T-helper 2 cell treated with Interferon-gamma antibody and Interleukin-4, amounts not matched to agents 100 ng/mL and 5 ng/mL, for 36 hours (primary cell): Measurements from ENCODE around the gene PCDHGA1. TPM values are rescaled to one million over a fixed set of nuclear protein-coding genes. Genes with fewer than 3 reads are reported as not detected.
"Not testable (repeated sequence)": the region's sequence is repeated elsewhere in the genome, so short reads cannot be mapped to it uniquely, and the experiment has no call there.

Source experiments
- intact Hi-C: fragments of 100-400 bp; cut with micrococcal nuclease; formaldehyde crosslinking; loops from one replicate; pipeline ENCODE4 v1.15.1; 2023
- total RNA-seq: library from RNA; stranded (reverse); gene quantifications from 2 replicates; pipeline ENCODE4 v1.2.3, GENCODE V29; 2022

Gene PCDHGA1
- total RNA-seq, 1 donor from 2014 or later = 0.09 TPM

DNA sequence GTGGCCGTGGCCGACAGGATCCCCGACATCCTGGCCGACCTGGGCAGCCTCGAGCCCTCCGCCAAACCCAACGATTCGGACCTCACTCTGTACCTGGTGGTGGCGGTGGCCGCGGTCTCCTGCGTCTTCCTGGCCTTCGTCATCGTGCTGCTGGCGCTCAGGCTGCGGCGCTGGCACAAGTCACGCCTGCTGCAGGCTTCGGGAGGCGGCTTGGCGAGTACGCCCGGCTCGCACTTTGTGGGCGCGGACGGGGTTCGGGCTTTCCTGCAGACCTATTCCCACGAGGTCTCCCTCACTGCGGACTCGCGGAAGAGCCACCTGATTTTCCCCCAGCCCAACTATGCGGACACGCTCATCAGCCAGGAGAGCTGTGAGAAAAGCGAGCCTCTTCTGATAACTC lies 15.7 kb downstream of the PCDHGA1 start:
- intact Hi-C loops = not testable (repeated sequence)

DNA sequence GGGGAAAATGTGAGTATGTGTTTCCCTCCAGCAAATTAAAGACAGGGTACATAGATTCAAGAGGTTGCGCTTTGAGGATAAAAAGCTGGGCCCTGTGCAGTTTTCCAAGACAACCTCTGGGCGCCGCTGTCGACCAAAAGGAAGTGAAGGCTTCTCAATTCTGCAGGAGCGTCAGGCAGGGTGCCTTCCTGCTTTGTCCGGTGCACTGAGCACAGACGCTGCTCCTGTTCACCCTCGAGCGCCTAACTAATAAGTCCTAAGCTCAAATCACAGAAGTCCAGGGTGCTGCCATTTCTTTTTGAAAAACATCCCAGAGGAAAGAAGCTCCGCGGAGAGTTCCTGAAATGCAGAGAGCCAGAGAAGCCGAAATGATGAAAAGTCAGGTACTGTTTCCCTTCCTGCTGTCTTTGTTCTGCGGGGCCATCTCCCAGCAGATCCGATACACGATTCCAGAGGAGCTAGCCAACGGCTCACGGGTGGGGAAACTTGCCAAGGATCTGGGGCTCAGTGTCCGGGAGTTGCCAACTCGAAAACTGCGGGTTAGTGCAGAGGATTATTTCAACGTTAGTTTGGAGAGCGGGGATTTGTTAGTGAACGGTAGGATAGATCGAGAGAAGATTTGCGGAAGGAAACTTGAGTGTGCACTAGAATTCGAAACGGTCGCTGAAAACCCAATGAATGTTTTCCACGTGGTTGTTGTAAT lies 19.8 kb downstream of the PCDHGA1 start, which contains the start of gene PCDHGB1:
PCDHGB1 (plus strand) TSS at position 183 of the 703 bp plus-strand sequence; CDS start at position 345, 162 bp downstream.
- intact Hi-C loops = no loop called here

DNA sequence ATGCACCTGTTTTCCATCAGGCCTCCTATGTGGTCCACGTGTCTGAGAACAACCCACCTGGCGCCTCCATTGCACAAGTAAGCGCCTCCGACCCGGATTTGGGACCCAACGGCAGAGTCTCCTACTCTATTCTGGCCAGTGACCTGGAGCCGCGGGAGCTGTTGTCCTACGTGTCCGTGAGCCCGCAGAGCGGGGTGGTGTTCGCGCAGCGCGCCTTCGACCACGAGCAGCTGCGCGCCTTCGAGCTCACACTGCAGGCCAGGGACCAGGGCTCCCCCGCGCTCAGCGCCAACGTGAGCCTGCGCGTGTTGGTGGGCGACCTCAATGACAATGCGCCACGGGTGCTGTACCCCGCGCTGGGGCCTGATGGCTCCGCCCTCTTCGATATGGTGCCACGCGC lies 21.3 kb downstream of the PCDHGA1 start:
- intact Hi-C loops = no loop called here

DNA sequence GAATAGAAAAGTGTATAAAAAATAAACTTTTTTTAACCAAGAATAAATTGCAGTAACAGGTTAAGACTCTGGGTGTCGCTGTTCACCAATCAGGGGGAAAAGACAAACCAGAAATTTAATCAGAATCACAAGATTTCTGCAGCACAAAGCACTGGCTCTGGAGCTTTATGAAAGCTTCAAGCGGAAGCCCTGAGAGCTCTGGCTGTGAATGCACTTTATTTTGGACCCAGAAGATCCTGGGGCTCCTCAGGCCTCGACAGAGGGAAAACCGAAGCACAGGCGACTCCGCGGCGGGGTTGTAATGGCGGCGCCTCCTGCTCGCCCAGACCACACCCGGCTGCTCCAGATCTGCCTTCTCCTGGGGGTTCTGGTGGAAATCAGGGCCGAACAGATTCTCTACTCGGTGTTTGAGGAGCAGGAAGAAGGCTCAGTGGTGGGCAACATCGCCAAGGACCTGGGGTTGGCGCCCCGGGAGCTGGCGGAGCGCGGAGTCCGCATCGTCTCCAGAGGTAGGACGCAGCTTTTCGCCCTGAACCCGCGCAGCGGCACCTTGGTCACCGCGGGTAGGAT lies 24.7 kb downstream of the PCDHGA1 start, which contains the start of gene PCDHGA4:
PCDHGA4 (plus strand) TSS at position 122 of the 570 bp plus-strand sequence; CDS start at position 209, 87 bp downstream.
- intact Hi-C loops = no loop called here

DNA sequence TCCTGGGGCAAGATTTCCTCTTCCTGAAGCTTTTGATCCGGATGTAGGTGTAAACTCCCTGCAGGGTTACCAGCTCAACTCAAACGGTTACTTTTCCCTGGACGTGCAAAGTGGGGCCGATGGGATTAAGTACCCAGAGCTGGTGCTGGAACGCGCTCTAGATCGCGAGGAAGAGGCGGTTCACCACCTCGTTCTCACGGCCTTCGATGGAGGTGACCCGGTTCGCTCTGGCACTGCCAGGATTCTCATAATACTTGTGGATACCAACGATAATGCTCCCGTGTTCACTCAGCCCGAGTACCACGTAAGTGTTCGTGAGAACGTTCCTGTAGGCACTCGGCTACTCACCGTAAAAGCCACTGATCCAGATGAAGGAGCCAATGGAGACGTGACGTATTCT lies 25.3 kb downstream of the PCDHGA1 start:
- intact Hi-C loops = no loop called here

DNA sequence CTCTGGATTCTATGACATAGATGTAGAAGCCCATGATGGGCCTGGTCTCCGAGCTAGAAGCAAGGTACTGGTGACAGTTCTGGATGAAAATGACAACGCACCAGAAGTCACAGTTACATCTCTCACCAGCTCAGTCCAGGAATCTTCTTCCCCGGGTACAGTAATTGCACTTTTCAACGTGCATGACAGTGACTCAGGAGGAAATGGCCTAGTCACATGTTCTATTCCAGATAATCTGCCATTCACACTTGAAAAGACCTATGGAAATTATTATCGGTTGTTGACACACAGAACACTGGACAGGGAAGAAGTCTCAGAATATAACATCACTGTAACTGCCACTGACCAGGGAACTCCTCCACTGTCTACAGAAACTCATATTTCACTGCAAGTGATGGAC lies 25.8 kb downstream of the PCDHGA1 start:
- intact Hi-C loops = no loop called here

DNA sequence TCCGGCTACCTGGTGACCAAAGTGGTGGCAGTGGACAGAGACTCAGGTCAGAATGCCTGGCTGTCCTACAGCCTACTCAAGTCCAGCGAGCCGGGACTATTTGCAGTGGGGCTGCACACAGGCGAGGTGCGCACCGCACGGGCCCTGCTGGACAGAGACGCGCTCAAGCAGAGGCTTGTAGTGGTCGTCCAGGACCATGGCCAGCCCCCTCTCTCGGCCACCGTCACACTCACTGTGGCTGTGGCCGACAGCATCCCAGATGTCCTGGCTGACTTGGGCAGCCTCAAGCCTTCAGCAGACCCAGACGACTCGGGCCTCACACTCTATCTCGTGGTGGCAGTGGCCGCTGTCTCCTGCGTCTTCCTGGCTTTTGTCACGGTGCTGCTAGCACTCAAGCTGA lies 26.6 kb downstream of the PCDHGA1 start:
- intact Hi-C loops = no loop called here

GRCh38 chr5:141359790-141360426 lies 29.6 kb downstream of the PCDHGA1 start, which contains the start of gene PCDHGB2:
TSS of gene PCDHGB2 (plus strand) at chr5:141359994. CDS start at chr5:141360136, 142 bp downstream.
- intact Hi-C loops = loop anchor here (1.0 to 5.0 kb wide), 3 partner anchors 62 to 198 kb away; partner anchors contain the start of gene PCDHGA11

DNA sequence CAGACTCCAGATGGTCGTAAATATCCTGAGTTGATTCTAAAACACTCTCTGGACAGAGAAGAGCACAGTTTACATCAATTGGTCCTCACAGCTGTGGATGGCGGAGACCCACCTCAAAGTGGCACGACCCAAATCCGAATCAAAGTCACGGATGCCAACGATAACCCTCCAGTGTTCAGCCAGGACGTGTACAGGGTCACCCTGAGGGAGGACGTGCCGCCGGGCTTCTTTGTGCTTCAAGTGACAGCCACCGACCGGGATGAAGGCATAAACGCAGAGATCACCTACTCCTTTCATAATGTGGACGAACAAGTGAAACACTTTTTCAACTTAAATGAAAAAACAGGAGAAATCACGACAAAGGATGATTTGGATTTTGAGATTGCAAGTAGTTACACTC lies 30.4 kb downstream of the PCDHGA1 start:
- intact Hi-C loops = loop anchor here (2.0 to 5.0 kb wide), 2 partner anchors 62 to 152 kb away; partner anchors contain the start of gene PCDHGA11

DNA sequence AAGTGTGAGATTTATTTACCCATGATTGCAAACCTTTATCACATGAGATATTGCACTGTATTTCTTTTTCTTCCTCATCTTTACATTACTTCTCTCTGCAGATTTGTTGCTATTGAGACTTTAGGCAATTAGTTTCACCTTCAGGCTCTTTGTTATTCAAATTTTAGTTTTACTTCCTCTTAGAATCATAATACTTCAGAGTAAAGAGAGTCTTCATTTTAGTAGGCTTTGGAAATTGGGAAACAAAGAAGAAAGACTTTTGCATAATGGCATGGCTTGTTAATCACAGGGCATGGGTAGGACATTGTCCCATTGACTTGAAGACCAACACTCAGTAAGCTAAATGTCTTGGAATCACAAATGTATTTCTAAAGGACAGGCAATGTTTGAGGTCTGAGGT lies 32.4 kb downstream of the PCDHGA1 start:
- intact Hi-C loops = loop anchor here (5.0 kb wide), 1 partner anchor 60 kb away; the partner anchor contains the start of gene PCDHGA11

GRCh38 chr5:141363952-141364660 lies 33.8 kb downstream of the PCDHGA1 start, which contains the start of gene PCDHGA5:
TSS of gene PCDHGA5 (plus strand) at chr5:141364162. CDS start at chr5:141364331, 169 bp downstream.
- intact Hi-C loops = loop anchor here (5.0 kb wide), 1 partner anchor 58 kb away; the partner anchor contains the start of gene PCDHGA11

DNA sequence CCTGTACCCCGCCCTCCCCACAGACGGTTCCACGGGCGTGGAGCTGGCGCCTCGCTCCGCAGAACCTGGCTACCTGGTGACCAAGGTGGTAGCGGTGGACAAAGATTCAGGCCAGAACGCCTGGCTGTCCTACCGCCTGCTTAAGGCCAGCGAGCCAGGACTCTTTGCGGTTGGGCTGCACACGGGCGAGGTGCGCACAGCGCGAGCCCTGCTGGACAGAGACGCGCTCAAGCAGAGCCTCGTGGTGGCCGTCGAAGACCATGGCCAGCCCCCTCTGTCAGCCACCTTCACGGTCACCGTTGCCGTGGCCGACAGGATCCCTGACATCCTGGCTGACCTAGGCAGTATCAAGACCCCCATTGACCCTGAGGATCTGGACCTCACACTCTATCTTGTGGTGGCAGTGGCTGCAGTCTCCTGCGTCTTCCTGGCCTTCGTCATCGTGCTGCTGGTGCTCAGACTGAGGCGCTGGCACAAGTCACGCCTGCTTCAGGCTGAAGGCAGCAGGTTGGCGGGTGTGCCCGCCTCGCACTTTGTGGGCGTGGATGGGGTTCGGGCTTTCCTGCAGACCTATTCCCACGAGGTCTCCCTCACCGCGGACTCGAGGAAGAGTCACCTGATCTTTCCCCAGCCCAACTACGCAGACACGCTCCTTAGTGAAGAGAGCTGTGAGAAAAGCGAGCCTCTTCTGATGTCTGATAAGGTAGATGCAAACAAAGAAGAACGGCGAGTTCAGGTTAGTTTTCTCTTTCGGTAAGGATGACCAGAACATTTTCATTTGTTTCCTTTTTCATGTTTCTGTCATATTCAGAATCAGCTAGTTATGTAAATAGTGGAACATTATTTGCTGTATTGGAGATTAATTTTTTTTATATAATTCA lies 35.9 kb downstream of the PCDHGA1 start:
- intact Hi-C loops = no loop called here

- intact Hi-C loops = no loop called here
Measured at GRCh38 chr5:141369994-141370848, 39.9 kb downstream of the PCDHGA1 start, which contains the start of gene PCDHGB3. TSS of gene PCDHGB3 (plus strand) at chr5:141370242. CDS start at chr5:141370395, 153 bp downstream.

DNA sequence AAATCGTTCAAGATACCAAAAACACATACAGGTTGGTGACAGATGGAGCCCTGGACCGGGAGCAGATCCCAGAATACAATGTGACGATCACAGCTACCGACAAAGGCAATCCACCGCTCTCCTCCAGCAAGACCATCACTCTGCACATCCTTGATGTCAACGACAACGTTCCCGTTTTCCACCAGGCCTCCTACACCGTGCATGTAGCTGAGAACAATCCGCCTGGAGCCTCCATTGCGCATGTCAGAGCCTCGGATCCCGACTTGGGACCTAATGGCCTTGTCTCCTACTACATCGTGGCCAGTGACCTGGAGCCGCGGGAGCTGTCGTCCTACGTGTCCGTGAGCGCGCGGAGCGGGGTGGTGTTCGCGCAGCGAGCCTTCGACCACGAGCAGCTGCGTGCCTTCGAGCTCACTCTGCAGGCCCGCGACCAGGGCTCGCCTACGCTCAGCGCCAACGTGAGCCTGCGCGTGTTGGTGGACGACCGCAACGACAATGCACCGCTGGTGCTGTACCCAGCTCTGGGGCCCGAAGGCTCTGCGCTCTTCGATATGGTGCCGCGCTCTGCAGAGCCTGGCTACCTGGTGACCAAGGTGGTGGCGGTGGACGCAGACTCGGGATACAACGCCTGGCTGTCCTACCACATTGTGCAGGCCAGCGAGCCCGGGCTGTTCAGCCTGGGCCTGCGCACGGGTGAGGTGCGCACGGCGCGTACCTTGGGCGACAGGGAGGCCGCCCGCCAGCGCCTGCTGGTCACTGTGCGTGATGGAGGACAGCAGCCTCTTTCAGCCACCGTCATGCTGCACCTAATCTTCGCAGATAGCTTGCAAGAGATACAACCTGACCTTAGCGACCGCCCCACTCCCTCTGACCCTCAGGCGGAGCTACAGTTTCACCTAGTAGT lies 41.5 kb downstream of the PCDHGA1 start:
- intact Hi-C loops = no loop called here

- intact Hi-C loops = no loop called here
Measured at GRCh38 chr5:141373673-141374317, 43.5 kb downstream of the PCDHGA1 start, which contains the start of gene PCDHGA6. TSS of gene PCDHGA6 (plus strand) at chr5:141373891. CDS start at chr5:141374084, 193 bp downstream.

DNA sequence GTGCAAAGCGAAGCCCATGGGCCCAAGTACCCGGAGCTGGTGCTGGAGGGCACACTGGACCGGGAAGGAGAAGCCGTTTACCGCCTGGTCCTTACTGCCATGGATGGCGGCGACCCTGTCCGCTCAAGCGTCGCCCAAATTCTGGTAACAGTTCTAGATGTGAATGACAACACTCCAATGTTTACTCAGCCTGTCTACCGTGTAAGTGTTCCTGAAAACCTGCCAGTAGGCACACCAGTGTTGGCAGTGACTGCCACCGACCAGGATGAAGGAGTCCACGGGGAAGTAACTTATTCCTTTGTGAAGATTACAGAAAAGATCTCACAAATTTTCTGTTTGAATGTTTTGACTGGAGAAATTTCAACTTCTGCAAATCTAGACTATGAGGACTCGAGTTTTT lies 44.3 kb downstream of the PCDHGA1 start:
- intact Hi-C loops = no loop called here

- intact Hi-C loops = not testable (repeated sequence)
Measured at GRCh38 chr5:141375444-141376155, 45.3 kb downstream of the PCDHGA1 start.
